Activated CD8-positive, alpha-beta memory T cell treated with anti-CD3 and anti-CD28 coated beads for 36 hours (primary cell): Measurements from ENCODE around the gene STYX. TPM values are rescaled to one million over a fixed set of nuclear protein-coding genes. Genes with fewer than 3 reads are reported as not detected.
"Not testable (repeated sequence)": the region's sequence is repeated elsewhere in the genome, so short reads cannot be mapped to it uniquely, and the experiment has no call there.

ENCODE experiments used
- CTCF ChIA-PET: fragments of 350-600 bp; sonication (Branson Sonifier 250); formaldehyde crosslinking; loops from one replicate; lab custom pipeline; 2021; ENCODE audit warnings: antibody characterized with exemption; lab: Charles Lee
- POLR2A ChIA-PET: fragments of 350-600 bp; sonication (Branson Sonifier 250); formaldehyde crosslinking; loops from one replicate; lab custom pipeline; 2021; ENCODE audit warnings: antibody characterized with exemption; lab: Charles Lee
- total RNA-seq, 2 experiments: library from RNA; stranded (reverse); gene quantifications; one replicate each; pipeline ENCODE4 v1.2.3, GENCODE V29; 2021

STYX gene
- total RNA-seq, 2 experiments from 2014 or later = 18.2 to 18.7 TPM

DNA sequence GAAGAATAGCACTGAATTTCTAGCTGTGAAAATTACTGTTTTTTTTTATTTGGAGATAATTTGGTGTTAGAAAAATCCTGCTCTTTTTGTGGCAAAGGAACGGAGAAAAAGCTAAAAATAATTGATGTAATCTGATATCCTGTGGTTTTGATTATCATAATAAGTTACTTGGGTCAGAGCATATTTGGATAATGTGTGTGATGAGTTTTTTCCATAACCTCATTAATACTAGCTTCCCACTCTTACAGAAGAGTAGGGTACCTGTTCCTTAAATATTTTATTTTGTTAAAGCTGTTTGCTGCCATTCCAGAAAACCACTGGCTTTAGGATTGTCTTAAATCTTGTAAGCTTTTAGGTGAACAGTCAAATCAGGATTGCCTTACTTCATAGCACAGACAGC is 18.3 kb upstream of the STYX start:
- POLR2A ChIA-PET = interaction anchor here (0.9 kb wide), 1 partner anchor 16 kb away, joined by 3 read pairs; the partner anchor contains the start of gene ERO1A
- CTCF ChIA-PET = interaction anchor here (1.4 kb wide), 1 partner anchor 15 kb away, joined by 5 read pairs; no protein-coding TSS in a partner anchor

DNA sequence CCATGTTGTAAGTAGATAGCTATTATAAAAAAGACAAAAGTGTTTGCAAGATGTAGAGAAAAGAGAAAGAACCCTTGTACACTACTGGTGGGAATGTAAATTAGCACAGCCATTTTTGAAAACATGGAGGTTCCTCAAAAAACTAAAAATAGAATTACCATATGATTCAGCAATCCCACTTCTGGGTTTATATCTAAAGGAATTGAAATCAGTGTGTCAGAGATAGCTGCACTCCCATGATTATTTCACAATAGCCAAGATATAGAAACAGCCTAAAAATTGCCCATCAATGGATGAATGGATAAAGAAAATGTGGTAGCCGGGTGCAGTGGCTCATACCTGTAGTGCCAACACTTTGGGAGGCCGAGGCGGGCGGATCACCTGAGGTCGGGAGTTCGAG is 13.8 kb upstream of the STYX start:
- ChIA-PET CTCF (no interaction called here), POLR2A (no interaction called here)

DNA sequence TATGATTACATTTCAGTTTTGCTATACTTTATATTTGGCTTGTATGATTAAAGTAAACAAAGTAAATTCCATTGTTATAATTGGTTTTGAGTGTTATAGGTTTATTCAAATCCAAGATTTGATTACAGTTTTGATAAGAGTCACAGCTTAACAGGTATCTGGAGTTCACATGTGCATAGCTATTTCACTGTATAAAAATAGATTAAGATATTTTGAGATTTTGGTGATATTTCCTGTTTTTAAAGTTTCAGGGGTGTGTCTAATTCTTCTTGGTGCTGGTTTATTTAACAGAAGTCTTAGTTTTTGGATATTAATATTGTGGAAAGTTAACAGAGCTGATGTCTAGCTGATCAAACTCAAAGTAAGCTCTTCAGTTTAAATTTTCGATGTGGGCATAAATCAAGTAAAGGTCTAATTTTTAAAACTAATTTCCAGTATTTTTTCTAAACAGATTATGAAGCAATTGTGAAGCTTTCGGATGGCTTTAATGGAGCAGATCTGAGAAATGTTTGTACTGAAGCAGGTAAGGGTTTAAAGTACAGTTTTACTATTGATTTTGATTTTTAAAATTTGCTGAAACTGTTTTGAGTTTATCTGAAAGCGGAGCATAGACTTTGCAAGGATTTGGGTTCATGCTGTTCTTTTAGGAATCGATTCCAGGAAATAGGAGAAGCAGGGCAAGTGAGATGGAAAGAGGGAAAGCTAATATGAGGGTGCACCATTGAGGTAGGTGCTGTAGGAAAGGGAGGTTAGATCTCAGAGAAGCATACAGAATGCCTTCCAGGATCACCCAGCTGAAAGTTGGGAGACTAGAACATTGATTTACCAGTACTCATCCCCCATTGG is 6.2 kb upstream of the STYX start:
- ChIA-PET POLR2A (interaction anchor here (0.5 kb wide), 1 partner anchor 67 kb away, joined by 6 read pairs; no protein-coding TSS in a partner anchor), CTCF (no interaction called here)

DNA sequence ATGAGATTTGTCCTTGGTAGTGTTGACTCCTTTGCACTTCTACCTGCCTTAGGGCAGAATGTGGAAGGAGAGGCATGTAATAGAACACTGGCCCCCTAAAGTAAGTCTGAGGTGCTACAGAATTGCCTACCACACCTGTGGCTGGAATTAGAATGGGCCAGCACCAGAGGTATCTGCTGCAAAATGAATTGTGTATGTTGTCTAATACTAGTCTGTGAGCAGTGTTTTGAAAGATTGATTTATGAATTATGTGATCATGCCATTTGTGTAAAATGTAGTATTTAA is 5.7 kb upstream of the STYX start:
- ChIA-PET CTCF (no interaction called here), POLR2A (no interaction called here)

DNA sequence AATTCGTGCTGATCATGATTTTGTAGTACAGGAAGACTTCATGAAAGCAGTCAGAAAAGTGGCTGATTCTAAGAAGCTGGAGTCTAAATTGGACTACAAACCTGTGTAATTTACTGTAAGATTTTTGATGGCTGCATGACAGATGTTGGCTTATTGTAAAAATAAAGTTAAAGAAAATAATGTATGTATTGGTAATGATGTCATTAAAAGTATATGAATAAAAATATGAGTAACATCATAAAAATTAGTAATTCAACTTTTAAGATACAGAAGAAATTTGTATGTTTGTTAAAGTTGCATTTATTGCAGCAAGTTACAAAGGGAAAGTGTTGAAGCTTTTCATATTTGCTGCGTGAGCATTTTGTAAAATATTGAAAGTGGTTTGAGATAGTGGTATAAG is 2.5 kb upstream of the STYX start:
- CTCF ChIA-PET = interaction anchor here (0.7 to 1.7 kb wide), 3 partner anchors 12 to 357 kb away, joined by 3 to 5 read pairs (median 4); no protein-coding TSS in a partner anchor
- POLR2A ChIA-PET = not testable (repeated sequence)

DNA sequence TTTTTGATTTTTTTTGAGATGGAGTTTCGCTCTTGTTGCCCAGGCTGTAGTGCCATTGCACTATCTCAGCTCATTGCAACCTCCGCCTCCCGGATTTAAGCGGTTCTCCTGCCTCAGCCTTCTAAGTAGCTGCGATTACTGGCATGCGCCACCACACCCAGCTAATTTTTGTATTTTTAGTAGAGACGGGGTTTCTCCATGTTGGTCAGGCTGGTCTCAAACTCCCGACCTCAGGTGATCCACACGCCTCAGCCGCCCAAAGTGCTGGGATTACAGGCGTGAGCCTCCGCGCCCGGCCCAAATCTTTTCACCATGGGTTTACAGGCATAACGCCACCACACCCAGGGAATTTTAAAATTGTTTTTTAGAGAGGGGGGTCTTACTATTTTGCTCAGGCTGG is 931 bp upstream of the STYX start:
- CTCF ChIA-PET = not testable (repeated sequence)

DNA sequence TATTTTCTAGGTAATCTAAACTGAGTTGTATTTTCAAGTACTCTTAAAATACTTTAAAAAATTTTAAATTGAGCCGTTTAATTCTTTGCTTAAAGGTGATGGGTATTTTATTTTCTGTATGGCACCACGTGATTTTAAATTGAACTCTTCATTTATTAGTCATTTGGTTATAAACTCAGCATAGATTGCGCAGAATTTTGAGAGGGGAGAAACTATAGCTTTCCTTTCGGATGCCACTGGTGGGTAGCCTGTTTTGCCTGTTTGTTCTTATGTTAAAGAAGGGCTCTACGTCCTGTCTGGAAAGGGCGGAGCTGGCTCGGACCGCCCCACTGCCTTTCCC is 411 bp upstream of the STYX start:
- ChIA-PET POLR2A (interaction anchor here (0.6 to 1.7 kb wide), 3 partner anchors 9 to 34 kb away, joined by 3 to 9 read pairs (median 4); partner anchors contain the start of genes ERO1A and PSMC6), CTCF (interaction anchor here (0.5 kb wide), 1 partner anchor 576 kb away, joined by 3 read pairs; no protein-coding TSS in a partner anchor)

More for the DNA sequence above, 931 bp upstream of the STYX start:
- POLR2A ChIA-PET = interaction anchor here (0.5 to 1.7 kb wide), 4 partner anchors 9 to 67 kb away, joined by 3 to 9 read pairs (median 3); partner anchors contain the start of gene ERO1A

DNA sequence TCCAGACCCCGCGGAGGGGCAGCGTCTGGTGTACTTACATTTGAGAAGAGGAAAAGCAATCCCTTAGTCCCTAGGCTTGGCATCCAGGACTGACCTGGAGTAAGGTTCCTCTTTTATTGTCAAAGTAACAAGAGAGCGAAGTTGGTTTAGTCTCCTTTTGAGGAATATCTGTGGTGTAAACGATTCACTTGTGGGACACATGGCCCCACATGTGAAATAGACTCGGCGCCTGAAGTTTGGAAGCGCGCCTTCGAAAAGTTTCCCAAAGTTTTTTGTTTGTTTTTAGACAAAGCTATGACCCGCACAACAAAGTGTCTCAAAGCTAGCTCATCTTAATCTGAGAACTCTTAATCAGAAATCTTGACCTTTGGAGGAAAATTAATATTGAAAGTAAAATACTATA is 744 bp downstream of the STYX start:
- POLR2A ChIA-PET = interaction anchor here (0.6 kb wide), 1 partner anchor 60 kb away, joined by 3 read pairs; no protein-coding TSS in a partner anchor
- CTCF ChIA-PET = interaction anchor here (0.6 to 0.7 kb wide), 2 partner anchors 12 to 92 kb away, joined by 3 read pairs; no protein-coding TSS in a partner anchor

DNA sequence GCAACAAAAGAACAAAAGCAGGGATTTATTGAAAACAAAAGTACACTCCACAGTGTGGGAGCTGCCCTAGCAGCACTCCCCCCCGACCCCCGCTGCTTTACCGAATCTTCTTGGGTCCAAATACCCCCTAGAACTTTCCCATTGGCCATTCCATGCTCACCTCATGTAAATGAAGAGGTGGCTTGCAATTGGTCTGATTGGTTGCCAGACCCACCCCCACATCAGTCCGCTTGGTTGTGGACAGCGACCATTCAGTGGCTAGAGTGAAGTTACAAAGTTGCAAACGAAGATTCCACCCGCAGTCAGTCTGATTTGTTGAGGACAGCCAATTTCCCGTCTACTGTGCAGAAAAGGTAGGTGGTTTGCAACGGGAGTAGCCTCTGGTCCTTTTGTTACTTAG is 3.9 kb downstream of the STYX start:
- CTCF ChIA-PET = no interaction called here
- POLR2A ChIA-PET = no interaction called here

DNA sequence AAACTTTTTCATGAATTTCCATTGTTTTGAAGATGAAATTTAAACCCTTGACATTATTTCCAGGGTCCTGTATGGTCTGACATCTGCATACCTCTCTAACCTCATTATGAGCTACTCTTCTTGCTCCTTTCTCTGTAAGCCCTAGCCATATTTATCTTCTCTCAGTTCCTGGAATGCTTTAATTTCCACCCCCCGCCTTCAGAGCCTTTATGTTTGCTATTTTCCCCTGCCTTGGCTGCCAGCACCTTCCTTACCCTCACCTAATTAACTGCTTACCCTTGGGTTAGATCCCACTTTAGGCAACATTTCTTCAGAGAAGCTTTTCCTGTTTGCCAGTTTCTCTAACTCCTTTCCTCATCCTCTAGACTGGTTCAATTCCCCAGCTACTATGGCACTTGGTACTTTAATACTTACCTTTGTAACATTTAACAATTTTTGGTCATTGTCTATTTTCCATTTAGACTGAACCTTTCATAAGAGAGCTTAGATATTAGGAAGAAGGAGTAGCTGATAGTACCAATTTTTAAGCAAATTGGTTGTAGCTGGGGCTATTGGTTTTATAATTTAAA is 6.0 kb downstream of the STYX start:
- ChIA-PET CTCF (interaction anchor here (0.7 kb wide), 1 partner anchor 48 kb away, joined by 3 read pairs; no protein-coding TSS in a partner anchor), POLR2A (interaction anchor here (1.0 kb wide), 1 partner anchor 19 kb away, joined by 3 read pairs; no protein-coding TSS in a partner anchor)

DNA sequence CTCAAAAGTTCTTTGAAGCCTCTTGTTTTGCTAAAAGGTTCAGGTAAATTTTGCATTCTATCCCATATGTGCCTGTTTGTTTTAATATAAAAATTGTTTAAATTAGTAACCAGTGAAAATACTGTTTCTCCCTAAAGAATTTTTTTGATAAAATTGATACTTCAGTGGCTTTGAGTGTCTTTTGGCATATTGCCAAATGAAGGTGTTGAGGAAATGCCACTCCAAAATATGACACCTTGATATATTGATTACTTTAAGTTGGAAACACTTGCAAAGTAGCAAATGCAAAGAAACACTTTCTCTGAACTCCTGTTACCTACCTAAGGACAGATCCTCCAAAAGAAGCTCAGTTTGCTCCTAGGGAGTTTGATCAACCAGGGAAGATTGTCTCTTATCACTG is 8.4 kb downstream of the STYX start:
- CTCF ChIA-PET = no interaction called here
- POLR2A ChIA-PET = no interaction called here

DNA sequence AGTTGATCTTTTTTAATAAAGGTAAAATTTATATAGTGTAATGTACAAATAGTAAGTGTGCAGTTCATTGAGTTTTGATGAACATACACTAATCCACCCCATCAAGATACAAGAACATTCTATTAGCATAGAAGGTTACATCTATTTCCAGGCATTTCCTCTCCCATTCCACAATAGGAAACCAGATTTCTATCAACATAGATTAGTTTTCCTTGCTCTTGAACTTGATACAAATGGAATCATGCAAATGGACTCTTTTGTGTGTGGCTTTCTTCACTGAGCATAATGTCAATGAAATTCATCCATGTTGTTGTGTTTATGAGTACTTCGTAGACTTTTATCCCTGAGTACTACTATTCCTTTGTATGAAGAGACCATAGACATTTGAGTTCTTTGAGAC is 10.8 kb downstream of the STYX start:
- CTCF ChIA-PET = no interaction called here
- POLR2A ChIA-PET = no interaction called here

DNA sequence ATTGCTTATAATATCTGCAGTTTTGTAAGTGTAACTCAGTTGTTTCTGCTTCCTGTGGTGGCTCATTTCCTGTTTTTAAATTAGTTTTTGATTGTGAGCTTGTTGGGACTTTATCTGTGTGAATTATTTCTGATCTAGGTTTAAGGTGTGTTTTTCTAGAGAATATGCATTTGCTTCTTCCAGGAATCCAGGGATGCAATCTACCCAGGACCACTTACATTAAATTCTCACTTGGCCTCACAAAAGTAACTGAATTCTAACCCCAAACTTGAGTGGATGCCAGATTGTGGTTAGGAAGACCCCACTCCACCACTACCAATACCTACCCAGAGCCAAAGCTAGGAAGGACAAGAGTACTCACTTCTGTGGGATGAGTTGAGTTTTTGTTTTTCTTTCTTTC is 11.9 kb downstream of the STYX start:
- CTCF ChIA-PET = interaction anchor here (0.7 kb wide), 1 partner anchor 62 kb away, joined by 3 read pairs; no protein-coding TSS in a partner anchor
- POLR2A ChIA-PET = interaction anchor here (0.7 to 0.9 kb wide), 2 partner anchors 13 to 37 kb away, joined by 3 to 4 read pairs; no protein-coding TSS in a partner anchor

DNA sequence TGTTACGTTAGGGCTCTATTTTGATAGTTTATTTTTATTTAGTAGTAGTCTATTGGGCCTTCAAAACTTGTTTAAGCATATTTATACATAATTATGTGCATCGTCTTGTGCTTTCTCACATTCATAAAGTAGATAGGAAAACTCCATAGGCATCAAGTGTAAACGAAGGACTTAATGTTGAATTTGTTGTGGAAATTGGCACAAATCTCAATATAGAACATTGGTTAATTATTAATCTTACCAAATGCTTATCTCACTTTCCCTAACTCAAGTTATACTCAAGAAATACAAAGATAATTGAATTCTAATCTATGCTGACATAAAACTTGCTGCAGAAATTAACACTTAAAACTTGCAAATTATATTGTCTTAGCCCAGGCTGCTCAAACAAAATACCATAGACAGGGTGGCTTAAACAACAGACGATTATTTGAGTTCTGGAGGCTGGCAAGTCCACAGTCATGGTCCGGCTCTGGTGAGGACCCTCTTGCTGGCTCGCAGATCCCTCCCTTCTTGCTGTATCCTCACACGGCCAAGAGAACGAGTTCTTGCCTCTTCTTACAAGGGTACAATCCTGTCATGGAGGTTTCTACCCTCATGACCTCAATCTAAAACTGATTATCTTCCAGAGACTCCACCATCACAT is 18.8 kb downstream of the STYX start:
- POLR2A ChIA-PET = no interaction called here
- CTCF ChIA-PET = no interaction called here

DNA sequence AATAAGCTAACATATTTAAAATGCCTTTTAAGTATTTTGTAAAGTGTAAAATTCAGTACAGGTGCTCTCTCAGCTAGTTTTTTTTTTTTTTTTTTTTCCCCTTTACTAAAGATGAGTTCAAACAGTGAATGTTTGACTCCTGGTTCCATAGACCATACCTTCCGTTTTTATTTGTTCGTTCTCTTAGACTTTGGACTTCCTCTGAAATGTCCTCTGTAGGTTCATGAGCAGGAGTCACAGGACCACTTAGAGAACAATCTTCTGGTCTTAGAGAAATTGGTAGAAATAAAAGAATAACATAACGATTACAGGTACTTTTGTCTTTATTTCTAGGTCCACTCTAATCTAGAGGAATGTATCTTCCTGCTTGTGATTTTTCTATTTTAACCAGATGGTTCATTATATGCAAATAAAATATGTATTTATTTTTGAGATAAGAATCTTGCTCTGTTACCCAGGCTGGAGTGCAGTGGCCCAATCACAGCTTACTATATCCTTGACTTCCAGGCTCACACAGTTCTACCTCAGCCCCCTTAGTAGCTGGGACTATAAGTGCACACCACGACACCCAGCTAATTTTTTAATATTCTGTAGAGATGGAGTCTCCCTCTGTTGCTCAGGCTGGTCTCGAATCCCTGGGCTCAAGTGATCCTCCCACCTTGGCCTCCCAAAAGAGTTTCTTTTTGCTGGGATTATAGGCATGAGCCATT is 25.8 kb downstream of the STYX start:
- CTCF ChIA-PET = no interaction called here
- POLR2A ChIA-PET = no interaction called here

DNA sequence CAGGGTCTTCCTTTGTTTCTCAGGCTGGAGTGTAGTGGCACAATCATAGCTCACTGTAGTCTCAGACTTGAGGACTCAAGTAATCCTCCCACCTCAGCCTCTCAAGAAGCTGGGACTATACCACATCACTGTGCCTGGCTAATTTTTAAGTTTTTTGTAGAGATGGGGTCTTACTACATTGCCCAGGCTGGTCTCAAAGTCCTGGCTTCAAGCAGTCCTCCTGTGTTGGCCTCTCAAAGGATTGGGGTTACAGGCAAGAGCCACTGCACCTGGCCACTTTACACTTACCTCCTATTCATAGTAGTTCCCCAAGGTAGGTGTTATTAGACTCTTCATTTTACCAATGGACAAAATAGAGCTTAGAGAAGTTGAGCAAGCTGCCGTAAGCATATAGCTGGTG is 29.2 kb downstream of the STYX start:
- ChIA-PET CTCF (interaction anchor here (1.4 kb wide), 1 partner anchor 15 kb away, joined by 3 read pairs; no protein-coding TSS in a partner anchor), POLR2A (interaction anchor here (1.2 kb wide), 1 partner anchor 244 kb away, joined by 3 read pairs; no protein-coding TSS in a partner anchor)

DNA sequence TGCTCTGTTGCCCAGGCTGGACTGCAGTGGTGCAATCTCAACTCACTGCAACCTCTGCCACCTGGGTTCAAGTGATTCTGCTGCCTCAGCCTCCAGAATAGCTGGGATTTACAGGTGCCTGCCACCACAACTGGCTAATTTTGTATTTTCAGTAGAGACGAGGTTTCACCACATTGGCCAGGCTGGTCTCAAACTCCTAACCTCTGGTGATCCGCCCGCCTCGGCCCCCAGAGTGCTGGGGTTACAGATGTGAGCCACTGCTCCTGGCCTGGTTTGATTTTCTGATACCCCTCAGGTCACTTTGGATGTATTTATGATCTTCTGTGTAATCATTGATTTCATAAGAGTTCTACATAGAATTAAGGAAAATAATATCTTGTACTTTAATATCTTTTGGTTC is 33.0 kb downstream of the STYX start:
- POLR2A ChIA-PET = interaction anchor here (0.8 kb wide), 1 partner anchor 28 kb away, joined by 17 read pairs; no protein-coding TSS in a partner anchor

DNA sequence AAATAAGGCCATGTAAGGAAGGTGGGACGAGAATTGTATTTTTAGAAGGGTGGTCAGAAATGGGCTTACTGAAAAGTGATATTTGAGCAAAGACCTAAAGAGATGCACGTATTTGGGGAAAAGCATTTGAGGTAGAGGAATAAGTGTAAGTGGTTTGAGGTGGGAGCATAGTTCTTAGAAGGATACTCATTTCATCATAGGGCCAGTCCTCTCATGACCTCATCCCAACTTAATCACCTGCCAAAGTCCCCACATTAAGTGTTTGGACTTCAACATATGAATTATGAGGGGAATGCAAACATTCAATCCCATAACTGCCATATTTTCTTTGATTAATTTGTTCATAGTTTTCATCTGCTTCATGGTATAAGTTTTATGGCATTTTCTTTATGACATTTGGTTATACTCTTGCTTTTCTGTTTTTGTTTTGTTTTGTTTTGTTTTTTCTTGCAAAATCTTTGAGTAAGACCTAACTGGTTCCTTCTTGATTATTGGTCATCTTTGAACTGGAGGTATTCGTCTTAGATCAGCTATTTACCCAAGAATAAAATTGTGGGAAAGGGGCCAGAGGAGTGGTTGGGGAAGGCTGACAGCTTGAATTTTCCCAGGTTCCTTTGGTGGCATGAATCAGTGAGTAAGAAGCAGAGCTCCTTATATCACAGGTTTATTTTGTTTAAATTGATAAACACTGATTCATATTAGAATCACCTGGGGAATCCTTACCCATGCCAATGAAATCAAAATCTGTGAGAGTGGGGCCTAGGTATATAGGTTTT is 37.3 kb downstream of the STYX start:
- ChIA-PET POLR2A (no interaction called here), CTCF (no interaction called here)

More for the DNA sequence above, 33.0 kb downstream of the STYX start:
- CTCF ChIA-PET = interaction anchor here (0.6 kb wide), 1 partner anchor 62 kb away, joined by 3 read pairs; no protein-coding TSS in a partner anchor
